HG03378 (cell line): ENCODE data around the gene ALDH9A1.
A peak's percentile ranks its signal among the peaks of the same experiment; 100 is the strongest.
"Not testable (repeated sequence)": the region's sequence is repeated elsewhere in the genome, so short reads cannot be mapped to it uniquely, and the experiment has no call there.

ENCODE experiments used
- ATAC-seq: cut with Tn5 transposase; IDR thresholded peaks from one replicate; pipeline ENCODE4 v1.9.1; 2021; ENCODE audit warnings: mild to moderate bottlenecking, moderate library complexity; ENCODE audit not compliant: unreplicated experiment

The ALDH9A1 gene

GRCh38 chr1:165647970-165648369 is 50.4 kb downstream of the ALDH9A1 start:
- no peak for ATAC-seq

DNA sequence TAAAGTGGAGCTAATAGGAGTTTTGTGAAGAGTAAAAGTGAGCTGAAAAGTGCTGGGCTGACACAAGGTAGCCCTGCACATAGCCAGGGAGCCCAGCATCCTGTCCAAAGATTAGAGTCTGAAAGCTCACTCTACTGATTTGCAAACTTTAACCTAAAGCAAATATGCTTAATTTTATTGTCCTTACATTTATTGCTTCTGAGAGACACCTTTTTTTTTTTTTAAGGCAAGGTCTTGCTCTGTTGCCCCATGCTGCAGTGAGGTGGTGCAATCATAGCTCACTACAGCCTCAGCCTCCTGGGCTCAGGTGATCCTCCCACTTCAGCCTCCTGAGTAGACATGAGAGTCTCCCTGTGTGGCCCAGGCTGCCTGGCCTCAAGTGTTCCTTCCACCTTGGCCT is 50.8 kb downstream of the ALDH9A1 start:
- ATAC-seq, result no peak

- peak; percentile 65 for ATAC-seq
Observed at GRCh38 chr1:165645654-165646366, 52.6 kb downstream of the ALDH9A1 start.

- no peak for ATAC-seq
Observed at GRCh38 chr1:165644064-165644735, 54.2 kb downstream of the ALDH9A1 start.

- no peak for ATAC-seq
Observed at GRCh38 chr1:165641231-165641987, 57.0 kb downstream of the ALDH9A1 start.

- ATAC-seq, result no peak
Observed at GRCh38 chr1:165639821-165640623, 58.3 kb downstream of the ALDH9A1 start.

DNA sequence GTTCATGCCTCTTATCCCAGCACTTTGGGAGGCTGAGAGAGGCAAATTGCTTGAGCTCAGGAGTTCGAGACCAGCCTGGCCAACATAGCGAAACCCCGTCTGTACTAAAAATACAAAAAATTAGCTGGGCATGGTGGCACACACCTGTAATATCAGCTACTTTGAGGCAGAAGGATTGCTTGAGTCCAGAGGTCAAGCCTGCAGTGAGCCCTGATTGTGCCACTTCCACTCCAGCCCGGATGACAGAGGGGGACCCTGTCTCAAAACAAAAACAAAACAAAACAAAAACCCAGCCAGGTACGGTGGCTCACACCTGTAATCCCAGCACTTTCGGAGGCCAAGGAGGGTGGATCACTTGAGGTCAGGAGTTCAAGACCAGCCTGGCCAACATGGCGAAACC is 60.2 kb downstream of the ALDH9A1 start:
- ATAC-seq, result not testable (repeated sequence)

GRCh38 chr1:165637427-165637826 is 60.9 kb downstream of the ALDH9A1 start:
- ATAC-seq, result no peak

DNA sequence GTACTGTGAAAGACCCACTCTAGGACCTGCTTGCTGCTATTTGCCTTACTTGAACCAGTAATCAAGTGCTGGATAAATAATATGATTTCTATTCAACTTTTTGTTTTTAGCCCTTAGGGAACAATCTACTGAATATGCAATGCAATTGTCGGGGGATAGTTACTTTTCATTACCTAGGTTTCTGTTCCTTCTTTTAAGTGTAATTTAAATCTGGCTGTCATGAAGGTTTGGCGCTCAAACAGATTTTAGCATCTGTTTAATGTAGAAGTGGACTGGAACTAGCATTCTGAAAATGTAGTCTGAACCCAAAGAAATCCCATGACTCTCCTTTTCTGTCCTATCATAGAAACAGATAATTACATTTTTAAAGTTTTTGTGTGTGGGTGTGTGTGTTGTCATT is 62.5 kb downstream of the ALDH9A1 start:
- no peak for ATAC-seq

GRCh38 chr1:165635329-165635728 is 63.0 kb downstream of the ALDH9A1 start:
- ATAC-seq, result no peak

- ATAC-seq, result no peak
Observed at GRCh38 chr1:165634154-165634921, 64.0 kb downstream of the ALDH9A1 start.

DNA sequence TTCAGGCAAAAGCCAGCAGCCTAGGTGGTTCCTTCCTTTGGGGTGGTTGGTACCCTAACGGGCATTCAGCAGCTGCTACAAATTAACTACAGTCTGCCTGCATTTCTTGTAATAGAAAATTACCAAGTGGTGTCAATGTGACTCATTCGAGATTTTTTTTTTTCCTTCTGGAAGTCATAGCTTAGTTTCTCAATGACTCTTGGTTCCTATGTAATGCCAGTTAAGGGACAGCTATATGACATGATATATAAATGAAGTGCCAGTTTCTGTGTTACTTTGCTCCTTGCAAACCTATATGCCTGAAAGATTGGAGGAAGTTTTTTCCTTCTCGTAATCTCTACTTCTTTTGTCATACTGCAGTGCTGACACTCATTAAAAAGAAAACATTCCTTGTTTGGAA is 64.7 kb downstream of the ALDH9A1 start:
- peak; percentile 27 for ATAC-seq

GRCh38 chr1:165632491-165632890 is 65.9 kb downstream of the ALDH9A1 start:
- no peak for ATAC-seq

DNA sequence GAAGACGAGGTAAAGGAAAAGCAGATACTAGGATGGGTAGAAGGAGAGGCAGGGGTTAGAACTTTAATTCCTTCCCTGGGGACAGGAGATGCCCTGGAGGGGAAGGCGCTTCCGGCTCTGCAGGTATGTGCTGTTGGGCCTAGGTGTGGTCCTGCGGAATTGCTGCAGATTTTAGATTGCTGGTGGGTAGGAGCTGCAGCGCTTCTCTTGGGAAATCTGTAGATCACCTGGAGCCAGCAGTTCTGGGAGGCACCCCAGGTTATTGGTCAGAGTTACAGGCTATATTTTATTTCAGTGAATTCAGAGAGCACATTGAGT is 66.3 kb downstream of the ALDH9A1 start:
- no peak for ATAC-seq

DNA sequence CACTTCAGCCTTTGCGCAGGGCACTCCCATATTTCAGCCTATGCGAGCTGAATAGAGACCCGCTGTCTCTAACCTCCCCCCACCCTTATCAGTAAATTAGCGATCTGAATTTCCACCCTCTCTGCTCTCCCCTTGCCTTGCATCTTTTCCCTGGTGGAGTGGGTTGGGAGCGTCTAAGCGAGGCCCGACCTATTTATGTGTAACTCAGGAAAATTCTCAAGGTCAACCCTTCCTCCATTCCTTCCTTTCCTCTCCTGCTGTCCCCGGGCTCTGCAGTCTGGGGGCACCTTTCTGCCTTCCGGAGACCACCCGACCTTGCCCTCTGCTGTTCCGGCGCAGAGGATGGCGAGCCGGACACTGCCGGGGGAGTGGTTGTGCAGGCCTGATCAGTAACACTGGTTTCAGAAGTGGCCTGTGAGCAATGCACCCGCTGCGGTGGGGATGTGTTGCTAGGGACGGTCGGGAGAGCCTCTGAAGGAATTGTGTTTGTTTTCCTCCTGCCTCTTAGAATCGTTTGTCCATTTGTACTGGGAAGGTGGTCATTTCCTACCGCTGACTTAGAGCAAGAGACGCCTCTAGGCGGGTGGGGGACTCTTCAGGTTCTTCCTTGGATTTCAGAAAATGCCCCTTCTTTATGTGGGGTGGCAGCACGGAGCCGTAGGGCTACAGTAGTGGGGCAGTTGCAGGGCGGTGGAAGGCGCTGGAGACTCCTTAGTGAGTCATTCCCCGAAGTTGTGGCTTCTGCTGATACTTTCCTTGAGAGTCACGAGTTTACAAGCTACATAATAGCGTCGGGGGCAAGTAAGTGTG is 66.8 kb downstream of the ALDH9A1 start:
- ATAC-seq, result peak; percentile 40

DNA sequence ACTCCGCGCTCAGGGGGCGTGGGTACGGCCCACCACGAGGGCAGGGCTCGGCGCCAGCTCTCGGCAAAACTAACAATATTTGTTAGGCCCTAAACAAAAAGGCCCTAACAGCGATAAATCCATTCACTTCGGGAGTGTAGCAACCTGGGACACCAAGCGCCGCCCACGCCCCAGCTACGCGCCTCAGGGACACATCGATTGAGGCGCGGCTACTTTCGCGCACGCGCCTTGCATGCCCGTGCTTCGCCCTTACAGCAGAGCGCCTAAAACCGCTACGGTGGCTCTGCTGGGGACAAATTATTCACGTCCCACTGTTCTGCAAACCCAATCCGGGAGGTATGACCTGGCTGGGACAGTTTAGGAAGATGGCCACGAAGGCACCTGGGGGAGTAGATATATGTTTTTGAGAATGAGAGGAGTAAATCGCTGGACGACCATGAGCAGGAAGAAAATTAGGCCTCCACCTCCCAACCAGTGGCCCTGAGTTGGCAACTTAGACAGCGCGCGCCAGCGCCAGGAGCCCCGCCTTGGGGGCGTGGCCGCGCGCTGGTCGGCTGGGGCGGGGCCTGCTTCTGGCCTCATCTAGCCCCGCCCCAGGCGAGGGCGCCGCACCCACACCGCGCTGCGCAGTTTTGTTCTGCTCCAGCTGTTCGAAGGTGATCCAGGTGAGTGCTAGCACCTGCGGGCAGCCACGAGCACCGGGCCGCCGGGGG is 67.6 kb downstream of the ALDH9A1 start, which contains the start of gene MGST3:
TSS of gene MGST3 (plus strand) at position 606 of the 713 bp plus-strand sequence. CDS start 18,614 bp downstream, outside the sequence.
- peak; percentile 63 for ATAC-seq

DNA sequence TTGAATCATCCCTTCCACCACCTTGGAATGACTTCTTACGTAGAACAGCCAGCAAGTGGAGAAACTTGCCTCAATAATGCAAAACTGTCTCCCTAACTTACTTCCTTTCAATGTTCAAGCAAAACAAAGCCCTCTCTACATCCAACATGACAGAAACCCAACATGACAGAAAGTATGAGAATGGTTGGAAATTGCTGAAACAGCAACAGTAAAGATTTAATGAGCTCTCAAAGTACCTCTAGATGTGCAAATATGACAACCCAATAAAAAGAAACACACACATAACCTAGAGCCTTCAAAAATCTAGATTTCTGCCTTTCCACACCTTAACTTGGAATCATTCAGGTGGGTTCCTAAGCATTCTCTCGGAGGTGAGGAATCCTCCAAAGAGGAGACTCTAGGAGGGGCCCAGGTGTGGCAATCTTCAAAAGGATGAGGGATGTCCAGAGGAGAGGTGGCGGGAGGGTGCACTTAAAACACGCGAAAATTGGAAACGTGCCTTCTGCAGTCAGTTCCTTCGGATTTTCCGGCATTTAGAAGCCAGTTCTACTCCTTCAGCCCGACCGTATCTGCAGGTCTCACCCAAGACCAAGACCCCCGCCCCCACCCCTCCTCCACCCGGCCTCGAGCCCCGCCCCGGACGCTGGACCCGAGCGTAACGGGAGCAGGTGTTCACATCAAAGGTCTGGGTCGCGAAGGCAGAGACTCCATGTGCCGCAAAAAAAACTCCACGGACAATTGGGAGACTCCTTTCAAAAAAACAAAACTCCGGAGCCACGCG is 68.3 kb downstream of the ALDH9A1 start:
- peak; percentile 3 for ATAC-seq

GRCh38 chr1:165629151-165629550 is 69.2 kb downstream of the ALDH9A1 start:
- no peak for ATAC-seq
